GM19193 (cell line): ENCODE data around the gene PFKFB1.

Experiments
- POLR2A ChIP-seq: IDR thresholded peaks from 4 replicates; pipeline ENCODE4 v1.6.1; 2011; ENCODE audit not compliant: insufficient read depth, insufficient read length; ENCODE audit errors: extremely low read depth

PFKFB1 gene

GRCh38 chrX:55005256-55005655 lies 11.3 kb upstream of the PFKFB1 start:
- TF ChIP-seq POLR2A, result no peak

GRCh38 chrX:55004231-55004630 lies 10.2 kb upstream of the PFKFB1 start:
- no peak for TF ChIP-seq POLR2A

- peak; percentile 86 for TF ChIP-seq POLR2A
These were observed 6.0 kb upstream of the PFKFB1 start, which contains the start of gene APEX2 for GRCh38 chrX:54999717-55000598. Gene APEX2, plus strand, starts transcription at chrX:55000363. Its CDS starts 60 bp downstream, at chrX:55000423.

- TF ChIP-seq POLR2A, result no peak
These were observed 1.6 kb upstream of the PFKFB1 start for GRCh38 chrX:54995621-54996020.

GRCh38 chrX:54994668-54995351 lies 822 bp upstream of the PFKFB1 start:
- no peak for TF ChIP-seq POLR2A

GRCh38 chrX:54992911-54993622 lies 921 bp downstream of the PFKFB1 start:
- TF ChIP-seq POLR2A, result no peak

- no peak for TF ChIP-seq POLR2A
These were observed 2.3 kb downstream of the PFKFB1 start for GRCh38 chrX:54991706-54992105.

GRCh38 chrX:54980334-54980733 lies 13.7 kb downstream of the PFKFB1 start:
- TF ChIP-seq POLR2A, result no peak

GRCh38 chrX:54979432-54979831 lies 14.6 kb downstream of the PFKFB1 start:
- no peak for TF ChIP-seq POLR2A

- no peak for TF ChIP-seq POLR2A
These were observed 15.5 kb downstream of the PFKFB1 start for GRCh38 chrX:54978448-54978847.

GRCh38 chrX:54977387-54977786 lies 16.6 kb downstream of the PFKFB1 start:
- no peak for TF ChIP-seq POLR2A

- no peak for TF ChIP-seq POLR2A
These were observed 29.1 kb downstream of the PFKFB1 start for GRCh38 chrX:54964766-54965497.

GRCh38 chrX:54961750-54962149 lies 32.2 kb downstream of the PFKFB1 start:
- no peak for TF ChIP-seq POLR2A

GRCh38 chrX:54950730-54951375 lies 43.1 kb downstream of the PFKFB1 start:
- TF ChIP-seq POLR2A, result no peak
